SH-SY5Y (cell line): ENCODE data around the gene PPP1R26.

ENCODE experiments used
- GATA2 ChIP-seq: IDR thresholded peaks from 2 replicates; pipeline ENCODE4 v1.6.1; 2011; ENCODE audit warnings: mild to moderate bottlenecking, low read depth, low read length
- GATA3 ChIP-seq: IDR thresholded peaks from 2 replicates; pipeline ENCODE4 v1.6.1; 2011; ENCODE audit warnings: low read depth, mild to moderate bottlenecking, low read length, moderate library complexity

DNA sequence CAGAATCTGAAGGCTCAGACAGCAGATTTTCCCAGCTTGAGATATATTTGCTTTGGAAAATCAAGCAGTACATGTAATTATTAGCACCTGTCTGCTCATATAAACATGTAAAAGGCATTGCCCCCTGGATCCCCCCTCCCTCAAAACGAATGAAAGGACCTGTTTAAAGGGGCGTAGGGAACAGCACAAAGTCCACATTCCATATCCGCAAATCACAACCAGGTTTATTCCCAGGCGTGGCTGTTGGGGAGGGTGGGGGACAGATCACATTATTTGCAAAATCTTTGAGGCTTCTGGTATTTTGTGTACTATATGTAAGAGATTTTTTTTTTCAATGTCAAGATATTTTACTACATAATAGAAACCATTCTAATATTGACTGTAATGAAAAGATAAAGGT, 12.2 kb downstream of the PPP1R26 start:
- TF ChIP-seq GATA2: no peak
- TF ChIP-seq GATA3: no peak
